Heart right ventricle (tissue), 16 donors: ENCODE data around the gene MUC5AC. TPM values are rescaled to one million over a fixed set of nuclear protein-coding genes. Genes with fewer than 3 reads are reported as not detected.

Experiments used
- ATAC-seq, 8 donors: fragments of 200-7000 bp; cut with Tn5 transposase; one replicate each; pipeline ENCODE4 v1.9.1; 2020; ENCODE audit warnings: mild to moderate bottlenecking in 8 of 8, moderate library complexity in 8 of 8, moderate number of reproducible peaks in 1 of 8
- DNase-seq, 2 donors: peaks; one replicate each; pipeline ENCODE4 v3.0.0-alpha.2; 2020
- H3K27ac ChIP-seq, 10 donors: fragments of 200-600 bp; sonication (generic) in 2 of 10; one replicate each; pipeline versions ENCODE4 v1.5.0 to v1.8.0; 2020 to 2022; ENCODE audit warnings: mild to moderate bottlenecking in 3 of 10
- H3K27me3 ChIP-seq, 7 donors: fragments of 200-600 bp; one replicate each; pipeline ENCODE4 v1.8.0; 2021 to 2022; ENCODE audit warnings: mild to moderate bottlenecking in 2 of 7
- H3K36me3 ChIP-seq, 9 donors: fragments of 200-600 bp; sonication (generic) in 1 of 9; one replicate each; pipeline versions ENCODE4 v1.5.0 to v1.8.0; 2020 to 2022; ENCODE audit warnings: mild to moderate bottlenecking in 2 of 9
- H3K4me1 ChIP-seq, 9 donors: fragments of 200-600 bp; sonication (generic) in 1 of 9; one replicate each; pipeline versions ENCODE4 v1.5.0 to v1.8.0; 2020 to 2022; ENCODE audit warnings: mild to moderate bottlenecking in 4 of 9
- H3K4me3 ChIP-seq, 10 donors: fragments of 200-600 bp; sonication (generic) in 2 of 10; one replicate each; pipeline versions ENCODE4 v1.5.0 to v1.8.0; 2020 to 2022; ENCODE audit warnings: mild to moderate bottlenecking in 7 of 10, moderate library complexity in 2 of 10
- H3K9me3 ChIP-seq, 11 donors: fragments of 200-600 bp in 10 of 11; sonication (generic) in 2 of 11; one replicate each; pipeline versions ENCODE4 v1.5.0 to v1.8.0; 2013 to 2022; ENCODE audit warnings: mild to moderate bottlenecking in 2 of 11, control low read depth in 1 of 11, moderate library complexity in 1 of 11
- WGBS, 2 donors: extraction: QIAGEN DNeasy Blood & Tissue Kit; methylation state at CpG; one replicate each; pipeline ENCODE4 v1.1.7; 2013; ENCODE audit warnings: inconsistent platforms in 1 of 2; 5-methylcytosine and 5-hydroxymethylcytosine counted together
- intact Hi-C, 10 donors: fragments of 100-400 bp; cut with DNase I; formaldehyde crosslinking; loops; one replicate each; pipeline versions ENCODE4 v1.11.1 to v1.14.2; 2022
- polyA plus RNA-seq, 2 donors: library from polyadenylated mRNA; stranded (reverse); fragments of 200-250 nt; gene quantifications; one replicate each; pipeline ENCODE4 v1.2.3, GENCODE V29; 2013
- total RNA-seq, 10 donors: library from RNA; stranded (reverse); fragmentation: NEBNext Ultra II Directional in 3 of 10; extraction: Animal tissue kit (Norgen Biotek cat#: 25700) in 3 of 10; gene quantifications; one replicate each; pipeline versions ENCODE4 v1.2.1 to v1.2.4, GENCODE V29; 2021 to 2023
- TF ChIP-seq, protein P1 (sequence below), 9 donors: fragments of 200-600 bp; sonication (generic) in 2 of 9; IDR thresholded peaks; one replicate each; pipeline versions ENCODE4 v1.5.0 to v1.8.0; 2021 to 2022; ENCODE audit warnings: antibody characterized with exemption in 9 of 9, mild to moderate bottlenecking in 5 of 9, moderate library complexity in 1 of 9
- donor health status: Arrhythmogenic right ventricular cardiomyopathy.
- donor health status: ischemic (EF 13 %, LVEDD 7.1; RV severe dilation, severe dysfunction).
- donor health status: healthy with polysubstance abuse.
- donor health status: DM: no; HTN: yes; CAD: no.
- donor health status: DM: no; HTN: no; CAD: no.
- donor health status: ischemic (EF 25% LVEDD 6.9; RV normal size, moderate dysfunction).
- donor health status: ischemic (EF 25% LVEDD 5.7; RV mildly dilated, moderate dysfunction).
- donor health status: healthy.
- donor health status: DM: yes; HTN: yes; CAD: no.
- donor health status: Ischemic cardiomyopathy.
- donor health status: ischemic (EF 35%, LVEDD 5.7; RV mildly dilated, moderate dysfunction).
- donor health status: nonischemic (EF 11% LVEDD 7.7; RV severe dilation, severe dysfunction).
- donor health status: DM: yes; HTN: yes; CAD: no.
- donor health status: PGD.
- donor health status: ischemic (EF 29% LVEDD 5.4; RV normal size, mild dysfunction).
- donor health status: nonischemic (EF 23%, LVEDD 6.1; RV moderate dilation, normal function).

Gene MUC5AC
- total and polyA plus RNA-seq, 12 donors, result not detected

DNA sequence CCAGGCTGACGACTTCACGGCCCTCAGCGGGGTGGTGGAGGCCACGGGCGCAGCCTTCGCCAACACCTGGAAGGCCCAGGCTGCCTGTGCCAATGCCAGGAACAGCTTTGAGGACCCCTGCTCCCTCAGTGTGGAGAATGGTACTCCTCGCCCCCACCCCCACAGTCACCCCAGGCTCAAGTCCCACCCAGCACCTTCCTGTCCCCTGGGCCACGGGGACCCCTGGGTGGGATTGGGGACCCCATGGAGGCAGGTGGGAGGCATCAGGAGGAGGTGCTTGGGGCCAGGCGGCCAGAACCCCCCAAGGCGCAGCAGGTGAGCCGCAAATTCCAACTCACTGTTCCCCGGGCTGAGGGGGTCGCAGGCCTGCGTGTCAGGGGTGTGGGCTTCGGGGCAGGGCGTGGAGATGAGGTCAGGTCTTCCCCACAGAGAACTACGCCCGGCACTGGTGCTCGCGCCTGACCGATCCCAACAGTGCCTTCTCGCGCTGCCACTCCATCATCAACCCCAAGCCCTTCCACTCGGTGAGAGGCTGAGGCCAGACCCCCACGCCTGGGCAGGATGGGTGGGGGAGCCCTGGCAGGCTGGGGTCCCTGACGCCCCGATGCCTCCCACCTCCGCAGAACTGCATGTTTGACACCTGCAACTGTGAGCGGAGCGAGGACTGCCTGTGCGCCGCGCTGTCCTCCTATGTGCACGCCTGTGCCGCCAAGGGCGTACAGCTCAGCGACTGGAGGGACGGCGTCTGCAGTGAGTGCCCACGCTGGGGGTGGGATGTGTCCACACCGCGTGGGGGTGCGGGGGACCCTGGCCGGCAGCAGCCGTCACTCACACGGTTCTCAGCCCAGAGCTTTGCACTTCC is 74.5 kb downstream of the MUC5AC start:
- ATAC-seq (no peak), DNase-seq (peak in 1 of 2 donors; percentile 2)
- intact Hi-C loops, result no loop called here
- no peak overlapping the region for H3K4me3 ChIP-seq
- H3K27ac ChIP-seq, result no peak overlapping the region
- 76 to 78% methylated on average over 45 to 46 of the region's 46 CpGs for WGBS, 2 donors
- H3K27me3 ChIP-seq, result peaks cover 9 to 44% (median 33%) of the 10 kb centered on the region in 7 donors
- H3K4me1 ChIP-seq, result no peaks in the 10 kb centered on the region
- H3K36me3 ChIP-seq, result no peaks in the 10 kb centered on the region
- no peaks in the 10 kb centered on the region for H3K9me3 ChIP-seq
- TF ChIP-seq, protein P1, sequence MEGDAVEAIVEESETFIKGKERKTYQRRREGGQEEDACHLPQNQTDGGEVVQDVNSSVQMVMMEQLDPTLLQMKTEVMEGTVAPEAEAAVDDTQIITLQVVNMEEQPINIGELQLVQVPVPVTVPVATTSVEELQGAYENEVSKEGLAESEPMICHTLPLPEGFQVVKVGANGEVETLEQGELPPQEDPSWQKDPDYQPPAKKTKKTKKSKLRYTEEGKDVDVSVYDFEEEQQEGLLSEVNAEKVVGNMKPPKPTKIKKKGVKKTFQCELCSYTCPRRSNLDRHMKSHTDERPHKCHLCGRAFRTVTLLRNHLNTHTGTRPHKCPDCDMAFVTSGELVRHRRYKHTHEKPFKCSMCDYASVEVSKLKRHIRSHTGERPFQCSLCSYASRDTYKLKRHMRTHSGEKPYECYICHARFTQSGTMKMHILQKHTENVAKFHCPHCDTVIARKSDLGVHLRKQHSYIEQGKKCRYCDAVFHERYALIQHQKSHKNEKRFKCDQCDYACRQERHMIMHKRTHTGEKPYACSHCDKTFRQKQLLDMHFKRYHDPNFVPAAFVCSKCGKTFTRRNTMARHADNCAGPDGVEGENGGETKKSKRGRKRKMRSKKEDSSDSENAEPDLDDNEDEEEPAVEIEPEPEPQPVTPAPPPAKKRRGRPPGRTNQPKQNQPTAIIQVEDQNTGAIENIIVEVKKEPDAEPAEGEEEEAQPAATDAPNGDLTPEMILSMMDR (IDR thresholded peaks at IDR 0.05), result no peak

GRCh38 chr11:1232883-1233321 is 75.1 kb downstream of the MUC5AC start:
- DNase-seq, result peak in 1 of 2 donors; percentile 7
- ATAC-seq, result no peak
- 74 to 81% methylated on average over 30 of the region's 30 CpGs for WGBS, 2 donors

GRCh38 chr11:1233351-1234053 is 75.7 kb downstream of the MUC5AC start:
- H3K9me3 ChIP-seq, result no peaks in the 10 kb centered on the region
- H3K36me3 ChIP-seq, result no peaks in the 10 kb centered on the region
- H3K27me3 ChIP-seq, result peaks cover 9 to 34% (median 23%) of the 10 kb centered on the region in 7 donors
- peak in 1 of 2 donors; percentile 6 for DNase-seq
- no peak overlapping the region for H3K27ac ChIP-seq
- 79 to 80% methylated on average over 17 to 21 of the region's 21 CpGs for WGBS, 2 donors
- H3K4me1 ChIP-seq, result no peaks in the 10 kb centered on the region
- no peak overlapping the region for H3K4me3 ChIP-seq
- TF ChIP-seq, protein P1 (IDR thresholded peaks at IDR 0.05), result no peak
- intact Hi-C loops, result no loop called here
- no peak for ATAC-seq

More at GRCh38 chr11:1232883-1233321, 75.1 kb downstream of the MUC5AC start:
- Histone ChIP-seq H3K9me3 (no peaks in the 10 kb centered on the region), H3K36me3 (no peaks in the 10 kb centered on the region), H3K27ac (no peak overlapping the region), H3K4me3 (no peak overlapping the region), H3K4me1 (no peaks in the 10 kb centered on the region), H3K27me3 (peaks cover 9 to 40% (median 28%) of the 10 kb centered on the region in 7 donors)
- TF ChIP-seq, protein P1 (IDR thresholded peaks at IDR 0.05), result no peak
- intact Hi-C loops, result no loop called here

DNA sequence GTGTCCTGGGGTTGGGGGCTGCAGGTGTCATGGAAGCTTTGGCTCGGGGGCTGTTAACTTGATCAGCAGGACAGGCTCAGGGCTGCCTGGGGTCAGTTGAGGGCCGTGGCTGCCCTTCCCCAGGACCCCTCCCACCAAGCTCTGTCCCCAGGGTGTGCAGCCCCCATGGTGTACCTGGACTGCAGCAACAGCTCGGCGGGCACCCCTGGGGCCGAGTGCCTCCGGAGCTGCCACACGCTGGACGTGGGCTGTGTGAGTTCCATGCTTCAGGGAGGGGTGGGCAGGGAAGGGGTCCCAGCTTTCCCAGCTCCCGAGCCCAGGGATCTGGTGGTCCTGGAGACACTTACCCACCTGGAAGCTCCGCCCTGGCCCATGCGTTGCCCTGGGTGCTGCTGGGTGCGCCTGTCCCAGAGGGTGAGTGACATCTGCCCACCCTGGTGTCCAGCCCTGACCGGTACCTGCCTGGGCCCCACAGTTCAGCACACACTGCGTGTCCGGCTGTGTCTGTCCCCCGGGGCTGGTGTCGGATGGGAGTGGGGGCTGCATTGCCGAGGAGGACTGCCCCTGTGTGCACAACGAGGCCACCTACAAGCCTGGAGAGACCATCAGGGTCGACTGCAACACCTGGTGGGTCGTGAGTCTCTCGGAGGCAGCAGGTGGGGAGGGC is 76.4 kb downstream of the MUC5AC start:
- no peaks in the 10 kb centered on the region for H3K36me3 ChIP-seq
- DNase-seq, result peak in 1 of 2 donors; percentile 6
- no peak overlapping the region for H3K27ac ChIP-seq
- TF ChIP-seq, protein P1 (IDR thresholded peaks at IDR 0.05), result no peak
- H3K9me3 ChIP-seq, result no peaks in the 10 kb centered on the region
- H3K27me3 ChIP-seq, result peaks cover 9 to 30% (median 18%) of the 10 kb centered on the region in 7 donors
- H3K4me1 ChIP-seq, result no peaks in the 10 kb centered on the region
- no peak for ATAC-seq
- no peak overlapping the region for H3K4me3 ChIP-seq
- 71 to 77% methylated on average over 22 of the region's 22 CpGs for WGBS, 2 donors
- intact Hi-C loops, result no loop called here
